Frontal cortex (tissue), 4 donors: ENCODE data around the gene ADGRG6. TPM values are rescaled to one million over a fixed set of nuclear protein-coding genes. Genes with fewer than 3 reads are reported as not detected.

Experiments
- DNase-seq, 2 donors: peaks; one replicate each; pipeline ENCODE4 v3.0.0; 2012; ENCODE audit warnings: low spot score in 2 of 2
- FAIRE-seq: peaks from 2 replicates; lab custom pipeline; 2012; peaks lifted over from hg19 to GRCh38; lab: Jason Lieb, UNC
- total RNA-seq: library from RNA; depleted of rRNA; stranded (reverse); fragments of >200 nt; gene quantifications from one replicate; pipeline ENCODE4 v1.2.3, GENCODE V29; 2014
- donor health status: control.
- donor health status: control.
- donor health status: control.

The ADGRG6 gene
- total RNA-seq, 1 donor from 2014 or later = 9.8 TPM

DNA sequence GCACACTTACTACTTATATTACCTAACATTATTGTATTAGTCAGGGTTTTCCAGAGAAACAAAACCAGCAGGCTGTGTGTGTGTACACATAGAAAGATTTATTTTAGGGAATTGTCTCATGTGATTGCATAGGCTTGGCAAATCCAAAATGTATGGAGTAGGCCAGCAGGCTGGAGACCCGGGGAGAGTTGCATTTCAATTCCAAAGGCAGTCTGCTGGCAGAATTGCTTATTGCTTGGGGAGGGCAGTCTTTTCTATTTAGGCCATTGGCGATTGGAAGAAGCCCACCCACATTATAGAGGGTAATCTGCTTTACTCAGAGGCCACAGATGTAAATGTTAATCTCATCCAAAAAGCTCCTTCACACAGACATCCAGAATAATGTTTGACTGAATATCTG is 157.0 kb downstream of the ADGRG6 start:
- FAIRE-seq = no peak
- DNase-seq = no peak

DNA sequence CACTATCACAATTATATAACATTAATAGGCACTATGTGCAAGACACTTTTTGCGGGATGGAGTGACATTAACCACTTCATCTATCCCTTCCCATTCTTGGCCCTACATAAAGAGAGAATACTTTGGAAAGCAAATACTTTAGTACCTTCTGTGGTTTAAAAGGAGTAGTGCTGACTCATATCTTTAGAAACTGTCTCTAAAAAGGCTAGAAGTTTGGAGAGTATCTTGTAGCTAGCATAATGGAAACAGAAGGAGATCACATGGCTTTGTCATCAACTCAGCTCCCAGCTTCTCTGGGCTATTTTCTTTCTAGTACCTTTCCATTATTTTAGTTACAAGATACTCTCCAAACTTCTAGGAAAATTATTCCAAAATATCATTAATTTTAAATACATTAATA is 157.5 kb downstream of the ADGRG6 start:
- DNase-seq (no peak), FAIRE-seq (no peak)

DNA sequence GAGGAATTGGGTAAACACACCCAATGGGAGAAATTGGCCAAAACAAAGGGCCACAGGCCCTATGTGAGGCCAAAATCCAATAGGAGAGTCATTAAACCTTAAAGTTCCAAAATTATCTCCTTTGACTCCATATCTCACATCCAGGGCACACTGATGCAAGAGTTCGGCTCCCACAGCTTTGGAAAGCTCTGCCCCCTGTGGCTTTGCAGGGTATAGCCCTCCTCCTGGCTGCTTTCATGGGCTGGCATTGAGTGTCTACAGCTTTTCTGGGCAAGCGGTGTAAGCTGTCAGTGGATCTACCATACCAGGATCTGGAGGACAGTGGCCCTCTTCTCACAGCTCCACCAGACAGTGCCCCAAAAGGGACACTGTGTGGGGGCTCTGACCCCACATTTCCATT is 160.5 kb downstream of the ADGRG6 start:
- FAIRE-seq (no peak), DNase-seq (no peak)

DNA sequence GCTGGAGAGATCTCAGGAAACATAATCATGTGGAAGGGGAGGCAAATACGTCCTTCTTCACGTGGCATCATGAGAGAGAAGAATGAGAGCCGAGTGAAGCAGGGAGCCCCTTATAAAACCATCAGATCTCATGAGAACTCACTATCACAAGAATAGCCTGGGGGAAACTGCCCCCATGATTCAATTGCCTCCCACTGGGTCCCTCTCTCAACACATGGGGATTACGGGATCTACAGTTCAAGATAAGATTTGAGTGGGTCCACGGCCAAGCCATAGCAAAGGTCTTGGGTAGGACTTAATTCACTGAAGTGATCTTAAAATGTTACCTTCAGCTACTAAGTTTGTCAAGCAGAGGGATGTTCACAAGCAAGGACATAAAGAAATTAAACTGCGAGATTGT is 162.2 kb downstream of the ADGRG6 start:
- FAIRE-seq (no peak), DNase-seq (no peak)

DNA sequence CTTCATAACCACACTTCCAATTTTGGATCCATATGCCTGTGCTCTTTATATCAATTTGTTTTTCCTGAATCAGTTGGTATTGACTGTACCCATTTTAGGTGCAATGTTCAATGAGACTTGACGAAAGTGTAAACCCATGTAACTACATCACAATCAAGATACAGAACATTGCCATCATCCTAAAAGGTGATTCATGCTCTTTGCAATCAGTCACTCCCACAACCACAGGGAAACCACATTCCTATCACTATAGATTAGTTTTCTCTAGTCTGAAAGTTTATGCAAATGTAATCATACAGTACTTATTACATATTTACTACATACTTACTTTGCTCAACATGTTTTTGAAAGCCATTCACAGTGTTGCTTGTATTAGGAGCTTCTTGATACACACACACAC is 167.4 kb downstream of the ADGRG6 start:
- no peak for FAIRE-seq
- no peak for DNase-seq

DNA sequence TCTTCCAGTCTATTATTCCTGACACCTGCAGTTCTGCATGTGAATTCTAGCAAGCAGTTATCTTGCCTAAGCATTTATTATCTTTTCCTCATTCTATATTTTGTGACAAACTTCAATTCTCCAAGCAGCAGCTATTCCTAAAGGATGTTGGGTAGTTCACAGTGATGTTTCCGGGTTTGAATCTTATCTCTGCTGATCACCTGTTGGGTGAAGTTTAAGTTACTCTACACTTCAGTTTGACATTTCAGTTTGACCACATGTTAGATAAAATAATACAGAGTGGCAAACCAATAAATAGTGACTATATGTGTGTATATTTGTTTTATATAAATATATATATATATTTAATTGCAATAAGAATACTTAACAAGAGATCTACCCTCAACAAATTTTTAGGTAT is 168.6 kb downstream of the ADGRG6 start:
- DNase-seq = no peak
- FAIRE-seq = no peak

DNA sequence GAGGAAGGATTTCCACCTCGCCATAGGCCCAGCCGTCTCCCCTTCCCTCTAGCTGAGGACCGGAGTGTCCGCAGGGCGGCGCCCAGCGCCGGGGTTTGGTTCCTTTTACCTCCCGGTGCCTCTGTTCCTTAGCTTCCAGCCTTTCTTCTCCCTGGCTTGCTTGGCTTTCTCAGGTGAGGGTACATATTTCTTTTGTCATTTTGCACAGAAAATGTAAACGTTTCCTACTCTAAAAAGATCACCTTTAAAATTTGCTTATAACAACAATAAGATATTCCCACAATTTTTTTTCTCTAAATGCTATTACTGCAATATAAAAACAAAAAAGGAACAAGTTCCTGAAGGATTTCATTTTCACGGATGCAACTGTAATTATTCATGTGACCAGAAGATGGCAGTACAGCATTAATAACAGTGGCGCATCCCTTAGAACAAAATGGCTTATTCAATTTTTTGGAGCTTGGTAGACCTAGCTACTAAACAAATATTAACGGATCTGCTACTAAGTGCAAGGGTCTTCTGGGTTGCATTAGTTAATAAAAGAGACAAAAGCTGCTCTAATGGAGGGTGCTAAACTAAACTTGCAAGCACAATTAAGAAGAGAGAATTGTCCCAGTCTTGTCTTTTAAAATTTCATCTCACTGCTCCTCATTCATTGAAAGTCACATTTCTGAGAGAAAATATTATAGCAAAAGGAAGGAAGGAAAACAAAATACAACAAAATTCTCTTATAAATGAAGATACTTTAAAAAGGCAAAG is 172.9 kb downstream of the ADGRG6 start:
- FAIRE-seq (peak; percentile 89), DNase-seq (peak in 1 of 2 donors; percentile 17)

DNA sequence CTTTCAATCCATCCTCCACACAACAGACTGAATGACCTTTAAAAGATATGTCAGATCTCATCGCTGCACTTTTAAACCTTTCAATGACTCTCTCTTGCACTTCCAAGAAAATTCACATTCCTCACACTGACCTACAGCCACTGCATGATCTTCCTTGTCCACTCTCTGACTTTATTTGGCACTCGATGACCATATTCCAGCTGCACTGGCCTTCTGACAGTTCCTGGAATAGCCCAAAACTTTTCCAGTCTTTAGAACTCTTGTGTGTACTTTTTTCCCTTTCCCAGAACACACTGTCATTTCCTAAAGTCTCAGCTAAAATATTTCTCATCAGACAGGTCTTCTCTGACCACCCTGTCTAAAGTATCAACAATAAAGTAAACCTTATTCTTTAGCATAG is 174.6 kb downstream of the ADGRG6 start:
- DNase-seq (no peak), FAIRE-seq (no peak)

DNA sequence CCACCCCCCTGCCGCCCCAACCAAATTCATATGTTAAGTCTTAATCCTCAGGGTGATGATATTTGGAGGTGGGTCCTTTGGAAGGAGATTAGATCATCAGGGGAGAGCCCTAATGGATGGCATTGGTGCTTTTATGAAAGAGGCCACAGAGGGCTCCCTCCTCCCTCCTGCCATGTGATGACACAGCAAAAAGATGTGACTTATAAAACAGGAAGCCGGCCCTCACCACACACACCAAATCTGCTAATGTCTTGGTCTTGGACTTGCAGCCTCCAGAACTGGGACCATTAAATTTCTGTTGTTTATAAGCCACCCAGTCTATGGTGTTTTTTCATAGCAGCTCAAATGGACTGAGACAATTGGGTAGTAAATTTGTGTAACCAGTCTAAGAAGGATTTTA is 176.3 kb downstream of the ADGRG6 start:
- FAIRE-seq = no peak
- DNase-seq = no peak

DNA sequence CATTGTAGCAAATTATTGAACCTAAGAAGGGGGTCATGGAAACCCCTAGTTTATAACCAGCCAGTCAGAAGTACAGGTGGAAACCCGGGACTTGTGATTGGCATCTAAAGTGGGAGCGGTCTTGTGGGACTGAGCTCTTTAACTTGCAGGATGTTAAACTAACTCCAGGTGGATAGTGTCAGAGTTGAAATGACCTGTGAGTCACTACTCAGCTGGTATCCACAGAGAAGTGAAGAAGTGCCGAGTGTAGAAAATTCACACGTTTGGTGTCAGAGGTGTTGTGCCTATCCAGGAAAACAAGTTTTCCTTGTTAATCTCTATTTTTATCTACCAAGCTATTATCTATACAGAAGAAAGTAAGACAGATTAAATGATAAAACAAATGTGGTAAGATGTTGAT is 179.7 kb downstream of the ADGRG6 start:
- DNase-seq (no peak), FAIRE-seq (no peak)

DNA sequence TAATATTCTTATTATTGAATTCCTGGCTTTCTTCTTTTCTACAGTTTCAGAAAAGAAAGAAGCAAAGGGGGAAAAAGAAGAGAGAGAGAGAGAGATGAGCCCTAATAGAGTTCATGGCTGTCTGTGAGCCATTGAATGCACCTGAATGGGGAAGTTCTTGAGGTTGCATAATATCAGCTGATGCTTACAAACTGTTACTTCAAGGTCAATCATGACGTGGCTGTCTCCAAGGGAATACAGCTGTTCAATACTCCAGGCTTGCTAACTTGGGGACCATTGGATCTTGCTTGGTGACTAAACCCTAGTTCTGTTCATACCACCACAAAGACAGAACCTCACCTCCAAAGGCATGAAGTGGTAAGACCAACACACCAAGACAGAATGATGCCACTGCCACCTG is 180.4 kb downstream of the ADGRG6 start:
- FAIRE-seq (no peak), DNase-seq (no peak)

DNA sequence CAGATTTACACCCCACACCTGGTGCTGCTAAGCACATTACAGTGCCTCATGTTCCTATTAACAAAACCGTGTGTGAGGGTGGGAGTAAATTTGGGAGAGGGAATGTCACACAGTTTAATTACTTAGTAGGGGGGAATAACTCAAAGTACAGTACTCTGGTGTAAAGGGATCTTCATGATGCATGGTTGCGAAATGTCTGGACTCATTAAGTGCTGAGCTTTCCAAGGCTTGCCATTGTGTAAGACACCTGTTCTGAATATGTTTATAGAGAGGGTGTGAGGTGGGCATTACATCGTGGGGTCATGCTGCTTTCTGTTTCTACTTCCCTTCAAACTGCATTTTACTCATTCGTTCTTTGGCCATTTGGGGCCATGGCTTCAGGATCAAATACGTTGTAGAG is 181.2 kb downstream of the ADGRG6 start:
- FAIRE-seq = no peak
- no peak for DNase-seq

DNA sequence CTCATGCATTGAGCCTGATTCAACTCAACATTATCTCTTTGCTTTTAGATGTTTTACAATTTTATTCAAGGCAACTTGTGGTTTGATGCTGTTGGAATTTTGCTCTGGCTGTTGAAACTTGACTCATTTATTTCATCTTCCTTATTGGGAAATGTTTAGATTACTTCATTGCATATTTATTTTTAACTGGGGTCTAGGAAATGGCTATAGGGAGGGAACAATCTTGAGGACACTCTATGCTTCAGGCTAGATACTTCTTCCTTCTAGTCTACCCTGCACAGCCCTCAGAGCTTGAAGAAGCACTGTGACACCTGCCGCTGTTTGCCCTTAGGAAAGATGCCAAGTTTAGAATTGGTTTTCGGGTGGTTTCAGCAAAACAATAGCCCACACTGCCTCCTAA is 183.4 kb downstream of the ADGRG6 start:
- no peak for FAIRE-seq
- DNase-seq = no peak

DNA sequence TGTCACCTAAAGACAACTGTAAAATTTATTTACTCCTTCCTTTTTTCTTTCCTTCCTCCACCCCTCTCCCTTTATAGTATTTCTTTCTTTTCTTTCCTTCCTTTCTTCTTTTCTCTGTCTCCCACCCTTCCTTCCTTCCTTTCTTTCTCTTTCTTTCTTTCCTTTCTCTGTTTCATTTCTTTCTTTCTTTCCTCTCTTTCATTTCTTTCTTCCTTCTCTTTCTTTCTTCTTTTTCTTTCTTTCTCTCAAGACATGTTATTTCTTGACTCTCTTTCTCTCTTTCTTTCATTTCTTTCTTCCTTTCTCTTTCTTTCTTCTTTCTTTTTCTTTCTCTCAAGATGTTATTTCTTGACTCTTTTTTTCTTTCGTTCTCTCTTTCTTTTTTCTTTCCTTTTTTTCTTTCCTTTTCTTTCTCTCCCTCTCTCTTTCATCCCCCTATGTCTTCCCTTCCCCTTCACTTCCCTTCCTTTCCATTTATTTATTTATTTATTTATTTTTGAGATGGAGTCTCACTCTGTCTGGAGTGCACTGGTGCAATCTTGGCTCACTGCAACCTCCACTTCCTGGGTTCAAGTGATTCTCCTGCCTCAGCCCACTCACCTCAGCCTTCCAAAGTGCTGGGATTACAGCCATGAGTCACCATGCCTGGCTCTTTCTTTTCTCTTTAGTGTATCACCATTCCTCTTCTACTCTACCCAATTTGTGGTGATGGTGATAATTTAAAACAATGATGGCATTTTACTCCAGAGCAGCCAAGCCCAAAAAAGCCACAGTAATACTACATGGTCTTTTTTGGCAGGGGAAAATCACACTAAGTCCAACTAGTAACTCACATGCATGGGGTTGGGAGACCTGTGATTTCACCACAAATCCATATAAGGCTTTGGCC is 188.2 kb downstream of the ADGRG6 start:
- DNase-seq (no peak), FAIRE-seq (no peak)

Other genes starting within 250 kb of the ADGRG6 start
- not detected for gene GJE1, start 169.1 kb upstream of the ADGRG6 start, total RNA-seq
- gene NMBR, start 154.9 kb upstream of the ADGRG6 start, total RNA-seq = 4.9 TPM
- 73.0 TPM for gene VTA1, start 154.7 kb upstream of the ADGRG6 start, total RNA-seq